DND-41 (cell line): Measurements from ENCODE around the gene PHKB.

ENCODE experiments used
- ATAC-seq: fragments of 200-7000 bp; cut with Tn5 transposase; 3 replicates; pipeline ENCODE4 v1.9.1; 2021; ENCODE audit warnings: low read depth; ENCODE audit not compliant: insufficient read depth
- DNase-seq: peaks from one replicate; pipeline ENCODE4 v3.0.0-alpha.2; 2020
- H2AFZ ChIP-seq: 2 replicates; pipeline ENCODE4 v1.6.0; 2012; ENCODE audit warnings: low read depth, low read length
- H3K27ac ChIP-seq: 2 replicates; pipeline ENCODE4 v1.5.1; 2012; ENCODE audit warnings: low read length, inconsistent platforms
- H3K27me3 ChIP-seq: fragments of 200-600 bp; sonication (generic); 2 replicates; pipeline ENCODE4 v1.6.0; 2012; ENCODE audit warnings: low read length, mild to moderate bottlenecking, inconsistent platforms; ENCODE audit not compliant: insufficient read depth, poor library complexity
- H3K36me3 ChIP-seq: 2 replicates; pipeline ENCODE4 v1.5.1; 2012; ENCODE audit warnings: low read length, inconsistent platforms; ENCODE audit not compliant: insufficient read depth
- H3K4me1 ChIP-seq: 2 replicates; pipeline ENCODE4 v1.5.1; 2012; ENCODE audit warnings: mild to moderate bottlenecking, low read length; ENCODE audit not compliant: insufficient read depth
- H3K4me2 ChIP-seq: 2 replicates; pipeline ENCODE4 v1.6.0; 2012; ENCODE audit warnings: mild to moderate bottlenecking, moderate library complexity, low read length, inconsistent platforms; ENCODE audit not compliant: insufficient read depth
- H3K4me3 ChIP-seq, 2 experiments: fragments of 200-600 bp in 1 of 2; shearing (Covaris generic) in 1 of 2; 2 replicates each; pipeline ENCODE4 v1.5.1; 2012 to 2016; ENCODE audit warnings: inconsistent platforms in 2 of 2, low read length in 2 of 2, mild to moderate bottlenecking in 2 of 2, low read depth in 1 of 2, moderate library complexity in 1 of 2
- H3K79me2 ChIP-seq: 2 replicates; pipeline ENCODE4 v1.6.0; 2012; ENCODE audit warnings: low read length, inconsistent platforms; ENCODE audit not compliant: insufficient read depth
- H3K9ac ChIP-seq: 2 replicates; pipeline ENCODE4 v1.6.0; 2012; ENCODE audit warnings: low read depth, mild to moderate bottlenecking, inconsistent platforms, low read length, moderate library complexity
- H3K9me3 ChIP-seq: 2 replicates; pipeline ENCODE4 v1.5.1; 2012; ENCODE audit warnings: low read length, moderate library complexity, mild to moderate bottlenecking, inconsistent platforms; ENCODE audit not compliant: insufficient read depth, severe bottlenecking
- H4K20me1 ChIP-seq: 2 replicates; pipeline ENCODE4 v1.6.0; 2012; ENCODE audit warnings: low read length; ENCODE audit not compliant: insufficient read depth
- CTCF ChIP-seq: IDR thresholded peaks from 2 replicates; pipeline ENCODE4 v1.5.1; 2012; ENCODE audit warnings: borderline replicate concordance, low read length, moderate library complexity, mild to moderate bottlenecking; ENCODE audit not compliant: poor library complexity, severe bottlenecking; ENCODE audit errors: extremely low read depth
- EZH2 ChIP-seq: IDR thresholded peaks from 3 replicates; pipeline ENCODE4 v1.6.1; 2012; ENCODE audit warnings: borderline replicate concordance, low read depth, mild to moderate bottlenecking, moderate library complexity, low read length, inconsistent platforms; ENCODE audit not compliant: severe bottlenecking

PHKB gene

GRCh38 chr16:47693226-47693625 lies 232.1 kb downstream of the PHKB start:
- Histone ChIP-seq H3K27me3 (no peaks in the 10 kb centered on the region), H3K9me3 (no peaks in the 10 kb centered on the region), H3K9ac (no peak overlapping the region), H3K27ac (no peak overlapping the region), H2AFZ (no peak overlapping the region), H3K4me3 (no peak overlapping the region), H4K20me1 (no peaks in the 10 kb centered on the region), H3K36me3 (peaks cover 79% of the 10 kb centered on the region), H3K4me2 (no peak overlapping the region), H3K79me2 (no peaks in the 10 kb centered on the region), H3K4me1 (no peaks in the 10 kb centered on the region)
- DNase-seq (no peak), ATAC-seq (no peak)
- no peak for TF ChIP-seq CTCF
- TF ChIP-seq EZH2, result no peak

GRCh38 chr16:47694543-47694942 lies 233.4 kb downstream of the PHKB start:
- Histone ChIP-seq H3K9ac (no peak overlapping the region), H3K4me1 (no peaks in the 10 kb centered on the region), H3K27ac (no peak overlapping the region), H2AFZ (no peak overlapping the region), H3K36me3 (peaks cover 77% of the 10 kb centered on the region), H3K4me2 (no peak overlapping the region), H3K9me3 (no peaks in the 10 kb centered on the region), H3K4me3 (no peak overlapping the region), H3K27me3 (no peaks in the 10 kb centered on the region), H4K20me1 (no peaks in the 10 kb centered on the region), H3K79me2 (no peaks in the 10 kb centered on the region)
- TF ChIP-seq CTCF (no peak), EZH2 (no peak)
- no peak for DNase-seq
- ATAC-seq, result no peak

GRCh38 chr16:47695756-47696155 lies 234.6 kb downstream of the PHKB start:
- Histone ChIP-seq H3K27ac (no peak overlapping the region), H3K4me1 (no peaks in the 10 kb centered on the region), H3K9me3 (no peaks in the 10 kb centered on the region), H3K27me3 (no peaks in the 10 kb centered on the region), H3K79me2 (no peaks in the 10 kb centered on the region), H3K4me2 (no peak overlapping the region), H2AFZ (no peak overlapping the region), H4K20me1 (no peaks in the 10 kb centered on the region), H3K4me3 (no peak overlapping the region), H3K9ac (no peak overlapping the region), H3K36me3 (peaks cover 67% of the 10 kb centered on the region)
- DNase-seq, result no peak
- no peak for ATAC-seq
- TF ChIP-seq CTCF (no peak), EZH2 (no peak)

GRCh38 chr16:47697826-47698225 lies 236.7 kb downstream of the PHKB start:
- H3K9ac ChIP-seq, result no peak overlapping the region
- H3K36me3 ChIP-seq, result peaks cover 61% of the 10 kb centered on the region
- H3K27ac ChIP-seq, result no peak overlapping the region
- no peak for DNase-seq
- H3K9me3 ChIP-seq, result no peaks in the 10 kb centered on the region
- H3K79me2 ChIP-seq, result no peaks in the 10 kb centered on the region
- H4K20me1 ChIP-seq, result no peaks in the 10 kb centered on the region
- H3K4me2 ChIP-seq, result no peak overlapping the region
- no peak for ATAC-seq
- no peaks in the 10 kb centered on the region for H3K27me3 ChIP-seq
- no peak for TF ChIP-seq EZH2
- no peak for TF ChIP-seq CTCF
- no peak overlapping the region for H3K4me3 ChIP-seq
- no peaks in the 10 kb centered on the region for H3K4me1 ChIP-seq
- no peak overlapping the region for H2AFZ ChIP-seq
